Neural cell (in vitro differentiated cells): Measurements from ENCODE around the gene PPM1H.

Experiments used
- CTCF ChIP-seq: fragments of 450-650 bp; IDR thresholded peaks from 2 replicates; pipeline ENCODE4 v1.5.1; 2014; ENCODE audit warnings: antibody characterized with exemption, mild to moderate bottlenecking, moderate library complexity; ENCODE audit not compliant: poor library complexity, severe bottlenecking
- EP300 ChIP-seq: fragments of 450-650 bp; conservative IDR thresholded peaks from 2 replicates; pipeline ENCODE4 v1.6.1; 2014; ENCODE audit warnings: antibody characterized with exemption, mild to moderate bottlenecking, moderate library complexity; ENCODE audit not compliant: poor library complexity, severe bottlenecking
- POLR2AphosphoS5 ChIP-seq: IDR thresholded peaks from 2 replicates; pipeline ENCODE4 v1.6.1; 2012
- TAF1 ChIP-seq: IDR thresholded peaks from 2 replicates; pipeline ENCODE4 v1.6.1; 2012; ENCODE audit warnings: low read depth

- TF ChIP-seq CTCF (no peak), EP300 (no peak), POLR2AphosphoS5 (no peak), TAF1 (no peak)
These were observed 316.6 kb downstream of the PPM1H start for GRCh38 chr12:62618319-62618718.
